Esophagus muscularis mucosa (tissue), 3 donors: ENCODE measurements around the gene CLEC9A.

Experiments
- POLR2A ChIP-seq: fragments of 450-650 bp; IDR thresholded peaks from one replicate; pipeline ENCODE4 v1.6.1; 2017; ENCODE audit warnings: antibody characterized with exemption, moderate library complexity, mild to moderate bottlenecking, low read depth
- TF ChIP-seq, protein P1 (sequence below), 3 experiments: fragments of 200-600 bp in 2 of 3; fragments of 450-650 bp in 1 of 3; sonication (generic) in 2 of 3; IDR thresholded peaks; one replicate each; pipeline ENCODE4 v1.5.1; 2017 to 2019; ENCODE audit warnings: antibody characterized with exemption in 3 of 3, mild to moderate bottlenecking in 2 of 3, moderate library complexity in 1 of 3

DNA sequence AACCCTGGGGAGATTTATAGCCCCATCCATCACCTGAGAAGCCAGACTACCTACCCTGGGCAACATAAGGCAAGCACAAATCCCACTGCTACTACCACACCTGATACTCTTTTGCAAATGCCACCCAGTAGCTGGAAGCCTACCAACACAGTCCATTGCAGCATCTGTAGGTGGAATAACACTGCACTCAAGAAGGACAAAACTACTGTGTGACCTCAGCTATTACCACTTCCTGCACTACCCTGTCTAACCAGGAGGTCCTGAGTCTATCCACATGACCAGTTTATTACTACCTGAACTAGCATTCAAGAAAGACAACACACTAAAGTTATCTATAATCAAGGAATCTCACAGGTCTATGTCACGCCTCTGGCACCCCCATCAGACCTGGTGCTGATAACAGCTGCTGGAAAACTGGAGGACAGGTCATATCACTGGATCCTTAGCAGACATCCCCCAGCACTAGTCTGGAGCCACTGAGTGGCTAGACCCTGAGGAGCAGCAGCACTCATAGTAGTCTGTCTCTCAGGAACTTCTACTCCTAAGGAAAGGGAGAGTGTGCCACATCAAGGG is 71.3 kb downstream of the CLEC9A start:
- no peak for TF ChIP-seq POLR2A
- TF ChIP-seq, protein P1, sequence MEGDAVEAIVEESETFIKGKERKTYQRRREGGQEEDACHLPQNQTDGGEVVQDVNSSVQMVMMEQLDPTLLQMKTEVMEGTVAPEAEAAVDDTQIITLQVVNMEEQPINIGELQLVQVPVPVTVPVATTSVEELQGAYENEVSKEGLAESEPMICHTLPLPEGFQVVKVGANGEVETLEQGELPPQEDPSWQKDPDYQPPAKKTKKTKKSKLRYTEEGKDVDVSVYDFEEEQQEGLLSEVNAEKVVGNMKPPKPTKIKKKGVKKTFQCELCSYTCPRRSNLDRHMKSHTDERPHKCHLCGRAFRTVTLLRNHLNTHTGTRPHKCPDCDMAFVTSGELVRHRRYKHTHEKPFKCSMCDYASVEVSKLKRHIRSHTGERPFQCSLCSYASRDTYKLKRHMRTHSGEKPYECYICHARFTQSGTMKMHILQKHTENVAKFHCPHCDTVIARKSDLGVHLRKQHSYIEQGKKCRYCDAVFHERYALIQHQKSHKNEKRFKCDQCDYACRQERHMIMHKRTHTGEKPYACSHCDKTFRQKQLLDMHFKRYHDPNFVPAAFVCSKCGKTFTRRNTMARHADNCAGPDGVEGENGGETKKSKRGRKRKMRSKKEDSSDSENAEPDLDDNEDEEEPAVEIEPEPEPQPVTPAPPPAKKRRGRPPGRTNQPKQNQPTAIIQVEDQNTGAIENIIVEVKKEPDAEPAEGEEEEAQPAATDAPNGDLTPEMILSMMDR (IDR thresholded peaks at IDR 0.05) = no peak
